ENCODE data around the gene DNAH2. TPM values are rescaled to one million over a fixed set of nuclear protein-coding genes. Genes with fewer than 3 reads are reported as not detected.
A peak's percentile ranks its signal among the peaks of the same experiment; 100 is the strongest.

Gene DNAH2
- total RNA-seq, 4 donors from 2014 or later = under 0.01 to 1.4 (median 0.48) TPM

GRCh38 chr17:7840875-7841274, 123.3 kb downstream of the DNAH2 start:
- H3K4me3 ChIP-seq = peak overlapping the region in 1 of 2 donors; percentile 88
- intact Hi-C loops (cut with DNase I; ENCODE audit: low total_unique reads) = no loop called here

GRCh38 chr17:7841396-7841914, 123.9 kb downstream of the DNAH2 start:
- peak overlapping the region; percentile 65 to 88 for H3K4me3 ChIP-seq
- TF ChIP-seq POLR2A (IDR thresholded peaks at IDR 0.05) (no peak), CTCF (IDR thresholded peaks at IDR 0.05) (peak in 2 of 4 experiments; percentile 13 to 30)
- DNase-seq = peak; percentile 93 to 94
- no peaks in the 10 kb centered on the region for H3K27me3 ChIP-seq
- intact Hi-C loops (cut with DNase I; ENCODE audit: low total_unique reads) = no loop called here
- H3K9me3 ChIP-seq = no peaks in the 10 kb centered on the region
- peaks cover 12 to 17% of the 10 kb centered on the region in 2 donors for H3K4me1 ChIP-seq
- no peaks in the 10 kb centered on the region for H3K36me3 ChIP-seq
- H3K27ac ChIP-seq = peak overlapping the region; percentile 95 to 99

More at GRCh38 chr17:7840875-7841274, 123.3 kb downstream of the DNAH2 start:
- Histone ChIP-seq H3K27ac (peak overlapping the region; percentile 95 to 99), H3K27me3 (no peaks in the 10 kb centered on the region), H3K36me3 (no peaks in the 10 kb centered on the region), H3K4me1 (peaks cover 12 to 17% of the 10 kb centered on the region in 2 donors), H3K9me3 (no peaks in the 10 kb centered on the region)
- TF ChIP-seq POLR2A (IDR thresholded peaks at IDR 0.05) = no peak
- TF ChIP-seq CTCF (IDR thresholded peaks at IDR 0.05) = no peak
- no peak for DNase-seq

GRCh38 chr17:7841915-7842379, 124.4 kb downstream of the DNAH2 start:
- peak; percentile 92 to 93 for DNase-seq
- Histone ChIP-seq H3K36me3 (no peaks in the 10 kb centered on the region), H3K9me3 (no peaks in the 10 kb centered on the region), H3K4me1 (peaks cover 11 to 15% of the 10 kb centered on the region in 2 donors), H3K27me3 (no peaks in the 10 kb centered on the region), H3K4me3 (peak overlapping the region; percentile 65 to 88), H3K27ac (peak overlapping the region; percentile 95 to 99)
- TF ChIP-seq CTCF (IDR thresholded peaks at IDR 0.05) (peak in 1 of 4 experiments; percentile 57), POLR2A (IDR thresholded peaks at IDR 0.05) (peak in 1 of 2 donors; percentile 37)
- intact Hi-C loops (cut with DNase I; ENCODE audit: low total_unique reads) = no loop called here

- intact Hi-C loops (cut with DNase I; ENCODE audit: low total_unique reads) = no loop called here
- Histone ChIP-seq H3K36me3 (no peaks in the 10 kb centered on the region), H3K4me3 (peak overlapping the region; percentile 65 to 88), H3K27ac (peak overlapping the region; percentile 95 to 99), H3K9me3 (no peaks in the 10 kb centered on the region), H3K27me3 (no peaks in the 10 kb centered on the region), H3K4me1 (peaks cover 4 to 13% of the 10 kb centered on the region in 2 donors)
- peak; percentile 78 to 85 for DNase-seq
- TF ChIP-seq POLR2A (IDR thresholded peaks at IDR 0.05) (peak; percentile 43 to 63), CTCF (IDR thresholded peaks at IDR 0.05) (no peak)
These were observed 125.1 kb downstream of the DNAH2 start for GRCh38 chr17:7842380-7843256.

GRCh38 chr17:7843257-7843535, 125.7 kb downstream of the DNAH2 start:
- Histone ChIP-seq H3K4me1 (peaks cover 4 to 13% of the 10 kb centered on the region in 2 donors), H3K4me3 (peak overlapping the region; percentile 65 to 88), H3K36me3 (no peaks in the 10 kb centered on the region), H3K27me3 (no peaks in the 10 kb centered on the region), H3K27ac (peak overlapping the region; percentile 95 to 99), H3K9me3 (no peaks in the 10 kb centered on the region)
- TF ChIP-seq POLR2A (IDR thresholded peaks at IDR 0.05) (no peak), CTCF (IDR thresholded peaks at IDR 0.05) (no peak)
- intact Hi-C loops (cut with DNase I; ENCODE audit: low total_unique reads) = no loop called here
- DNase-seq = no peak
